ENCODE results near the gene TUBG1.

The TUBG1 gene

DNA sequence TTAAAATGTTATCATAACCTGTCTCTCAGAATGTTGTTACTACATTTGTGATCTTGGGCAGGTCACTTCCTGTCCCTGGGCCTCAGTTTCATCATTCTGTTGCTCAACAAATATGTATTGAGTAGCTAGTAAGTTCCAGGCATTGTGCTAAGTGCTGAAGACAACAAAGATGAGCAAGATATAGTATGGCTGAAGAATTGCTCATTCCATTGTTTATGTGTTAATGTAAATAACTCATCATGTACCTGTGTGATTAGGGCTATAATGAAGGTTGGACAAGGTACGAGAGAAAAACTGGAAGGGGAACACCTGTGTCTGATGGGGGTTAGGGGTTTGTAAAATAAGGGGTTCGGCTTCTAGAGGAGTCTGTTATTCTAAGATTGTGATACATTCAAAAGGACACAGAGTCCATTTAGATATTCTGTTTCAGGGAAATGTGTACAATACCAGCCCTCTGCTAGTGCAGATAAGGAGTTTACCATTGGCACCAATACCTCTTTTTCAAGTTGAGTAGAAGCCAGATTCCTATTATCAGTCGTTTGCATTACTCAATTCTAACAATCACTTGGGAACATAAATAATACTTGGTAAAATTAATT is 20.0 kb downstream of the TUBG1 start:
- H3K36me3 ChIP-seq (replicated peaks): no peaks in the 10 kb centered on the region
- no peak for DNase-seq
- H3K27ac ChIP-seq: no peak overlapping the region
- in situ Hi-C loops (cut with HindIII; ENCODE audit: low pct_ligation_motif_present, low sequenced_read_pairs): no loop called here
- TF ChIP-seq, protein P1, sequence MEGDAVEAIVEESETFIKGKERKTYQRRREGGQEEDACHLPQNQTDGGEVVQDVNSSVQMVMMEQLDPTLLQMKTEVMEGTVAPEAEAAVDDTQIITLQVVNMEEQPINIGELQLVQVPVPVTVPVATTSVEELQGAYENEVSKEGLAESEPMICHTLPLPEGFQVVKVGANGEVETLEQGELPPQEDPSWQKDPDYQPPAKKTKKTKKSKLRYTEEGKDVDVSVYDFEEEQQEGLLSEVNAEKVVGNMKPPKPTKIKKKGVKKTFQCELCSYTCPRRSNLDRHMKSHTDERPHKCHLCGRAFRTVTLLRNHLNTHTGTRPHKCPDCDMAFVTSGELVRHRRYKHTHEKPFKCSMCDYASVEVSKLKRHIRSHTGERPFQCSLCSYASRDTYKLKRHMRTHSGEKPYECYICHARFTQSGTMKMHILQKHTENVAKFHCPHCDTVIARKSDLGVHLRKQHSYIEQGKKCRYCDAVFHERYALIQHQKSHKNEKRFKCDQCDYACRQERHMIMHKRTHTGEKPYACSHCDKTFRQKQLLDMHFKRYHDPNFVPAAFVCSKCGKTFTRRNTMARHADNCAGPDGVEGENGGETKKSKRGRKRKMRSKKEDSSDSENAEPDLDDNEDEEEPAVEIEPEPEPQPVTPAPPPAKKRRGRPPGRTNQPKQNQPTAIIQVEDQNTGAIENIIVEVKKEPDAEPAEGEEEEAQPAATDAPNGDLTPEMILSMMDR (IDR thresholded peaks at IDR 0.05; ENCODE audit: low read depth, low read length, missing control alignments): no peak
- no peak overlapping the region for H3K4me3 ChIP-seq (ENCODE audit: low read depth, low read length)
- H3K27me3 ChIP-seq (replicated peaks): no peaks in the 10 kb centered on the region

DNA sequence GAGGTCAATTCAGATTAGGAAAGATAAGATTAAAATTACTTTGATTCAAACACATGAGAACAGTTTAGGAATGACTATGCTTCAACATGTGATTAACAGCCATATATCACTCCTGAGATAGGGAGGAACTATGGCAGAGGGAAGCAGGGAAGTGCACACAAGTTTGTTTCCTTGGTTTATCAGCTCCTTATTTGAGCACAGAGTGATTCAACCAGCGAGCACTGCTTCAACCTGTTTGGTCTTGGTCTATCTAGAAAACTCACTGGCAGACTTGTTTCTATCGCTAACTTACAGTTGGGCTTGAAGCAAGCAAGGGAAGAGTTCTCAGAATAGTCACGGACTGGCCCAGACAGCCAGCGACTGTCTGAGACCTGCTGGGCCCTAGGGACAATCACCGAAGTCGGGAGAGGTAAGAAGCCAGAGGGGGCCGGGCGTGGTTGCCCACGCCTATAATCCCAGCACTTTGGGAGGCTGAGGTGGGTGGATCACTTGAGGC is 23.5 kb downstream of the TUBG1 start:
- Histone ChIP-seq H3K36me3 (replicated peaks) (no peaks in the 10 kb centered on the region), H3K27me3 (replicated peaks) (no peaks in the 10 kb centered on the region), H3K27ac (no peak overlapping the region), H3K4me3 (ENCODE audit: low read depth, low read length) (no peak overlapping the region)
- no peak for DNase-seq
- in situ Hi-C loops (cut with HindIII; ENCODE audit: low pct_ligation_motif_present, low sequenced_read_pairs): no loop called here
- TF ChIP-seq, protein P1 (IDR thresholded peaks at IDR 0.05; ENCODE audit: low read depth, low read length, missing control alignments): no peak

DNA sequence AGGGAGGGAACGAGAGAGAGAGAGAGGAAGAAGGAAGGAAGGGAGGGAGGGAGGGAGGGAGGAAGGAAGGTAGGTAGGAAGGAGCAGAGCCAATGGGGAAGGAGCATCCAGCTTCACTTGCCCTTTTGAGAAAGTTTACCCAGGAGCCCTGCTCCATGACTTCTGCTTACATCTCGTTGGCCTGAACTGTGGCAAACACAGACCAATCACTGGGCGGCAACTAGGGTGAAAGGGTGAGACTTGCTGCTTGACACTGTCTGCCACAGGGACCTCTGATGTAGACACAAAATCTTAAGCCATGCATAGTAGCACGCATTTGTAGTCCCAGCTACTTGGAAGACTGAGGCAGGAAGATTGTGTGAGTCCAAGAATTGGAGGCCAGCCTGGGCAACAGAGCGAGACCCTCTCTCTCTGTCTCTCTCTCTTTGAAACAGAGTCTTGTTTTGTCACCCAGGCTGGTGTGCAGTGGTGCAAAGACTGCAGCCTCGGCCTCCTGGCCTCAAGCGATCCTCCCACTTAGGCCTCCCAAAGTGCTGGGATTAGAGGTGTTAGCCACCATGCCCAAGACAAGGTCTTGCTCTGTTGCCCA is 30.1 kb downstream of the TUBG1 start:
- DNase-seq: no peak
- TF ChIP-seq, protein P1 (IDR thresholded peaks at IDR 0.05; ENCODE audit: low read depth, low read length, missing control alignments): no peak
- Histone ChIP-seq H3K27ac (no peak overlapping the region), H3K27me3 (replicated peaks) (no peaks in the 10 kb centered on the region), H3K4me3 (ENCODE audit: low read depth, low read length) (no peak overlapping the region), H3K36me3 (replicated peaks) (no peaks in the 10 kb centered on the region)
- in situ Hi-C loops (cut with HindIII; ENCODE audit: low pct_ligation_motif_present, low sequenced_read_pairs): no loop called here

DNA sequence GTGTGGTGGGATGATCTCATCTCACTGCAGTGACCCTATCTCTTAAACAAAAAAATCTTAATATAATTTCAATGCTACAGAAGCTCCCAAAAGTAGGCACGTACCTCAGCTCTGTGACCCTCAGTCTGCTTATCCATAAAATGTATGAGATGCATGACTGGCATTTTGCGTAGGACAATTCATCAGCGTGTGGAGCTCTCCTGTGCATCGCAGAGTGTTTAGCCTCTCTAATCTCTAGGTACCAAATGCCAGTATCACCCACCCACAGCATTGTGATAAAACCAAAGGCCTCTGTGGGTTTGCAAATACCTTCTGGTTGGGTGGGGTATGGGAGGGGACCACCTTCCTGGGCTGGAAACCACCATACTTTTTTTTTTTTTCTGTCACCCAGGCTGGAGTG is 30.6 kb downstream of the TUBG1 start:
- H3K36me3 ChIP-seq (replicated peaks): no peaks in the 10 kb centered on the region
- no peak for DNase-seq
- TF ChIP-seq, protein P1 (IDR thresholded peaks at IDR 0.05; ENCODE audit: low read depth, low read length, missing control alignments): no peak
- H3K27me3 ChIP-seq (replicated peaks): no peaks in the 10 kb centered on the region
- H3K4me3 ChIP-seq (ENCODE audit: low read depth, low read length): no peak overlapping the region
- in situ Hi-C loops (cut with HindIII; ENCODE audit: low pct_ligation_motif_present, low sequenced_read_pairs): no loop called here
- H3K27ac ChIP-seq: no peak overlapping the region

DNA sequence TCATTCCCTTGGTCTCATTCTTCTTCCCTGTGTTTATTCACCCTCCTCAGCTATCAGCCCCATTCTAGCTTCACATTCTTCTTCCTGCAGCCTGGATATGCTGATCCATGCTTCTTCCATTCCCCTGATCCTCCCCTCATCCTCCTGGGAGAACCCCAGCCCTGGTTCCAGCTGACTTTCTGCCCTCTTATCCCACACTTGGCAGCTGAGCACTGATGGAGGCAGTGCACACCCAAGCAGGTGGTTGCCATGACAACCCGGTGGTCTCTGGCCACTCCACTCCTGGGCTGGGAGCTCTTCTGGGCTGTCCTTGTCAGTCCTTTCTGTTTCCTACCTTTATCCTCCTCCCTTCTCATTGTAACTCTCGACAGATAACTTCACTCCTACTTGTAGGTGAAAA is 32.9 kb downstream of the TUBG1 start:
- no peak overlapping the region for H3K4me3 ChIP-seq (ENCODE audit: low read depth, low read length)
- H3K27me3 ChIP-seq (replicated peaks): no peaks in the 10 kb centered on the region
- in situ Hi-C loops (cut with HindIII; ENCODE audit: low pct_ligation_motif_present, low sequenced_read_pairs): no loop called here
- DNase-seq: no peak
- H3K27ac ChIP-seq: no peak overlapping the region
- no peaks in the 10 kb centered on the region for H3K36me3 ChIP-seq (replicated peaks)
- TF ChIP-seq, protein P1 (IDR thresholded peaks at IDR 0.05; ENCODE audit: low read depth, low read length, missing control alignments): no peak

DNA sequence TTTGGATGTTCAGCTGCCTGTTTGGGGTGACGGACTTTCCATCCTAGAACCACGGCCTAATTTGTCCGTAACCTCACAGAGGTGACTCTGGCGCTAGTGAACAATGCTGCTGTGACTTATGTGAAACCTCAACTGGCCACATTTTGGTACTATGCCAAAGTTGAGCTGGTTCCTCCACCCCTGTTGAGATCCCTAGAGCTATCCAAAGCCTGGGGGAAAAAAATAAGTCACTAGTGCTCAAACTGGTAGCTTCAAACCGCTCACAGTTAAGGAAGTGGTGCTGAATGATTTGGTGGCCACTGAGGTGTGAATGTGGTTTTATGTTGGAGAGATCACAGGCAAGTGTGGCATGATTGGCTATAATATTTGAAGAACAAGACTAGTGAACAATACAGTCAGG is 38.3 kb downstream of the TUBG1 start:
- Histone ChIP-seq H3K27me3 (replicated peaks) (no peaks in the 10 kb centered on the region), H3K27ac (no peak overlapping the region), H3K36me3 (replicated peaks) (no peaks in the 10 kb centered on the region), H3K4me3 (ENCODE audit: low read depth, low read length) (no peak overlapping the region)
- TF ChIP-seq, protein P1 (IDR thresholded peaks at IDR 0.05; ENCODE audit: low read depth, low read length, missing control alignments): no peak
- DNase-seq: no peak
- in situ Hi-C loops (cut with HindIII; ENCODE audit: low pct_ligation_motif_present, low sequenced_read_pairs): no loop called here
